Kidney (tissue), 14 donors: Measurements from ENCODE around the gene EPOP. TPM values are rescaled to one million over a fixed set of nuclear protein-coding genes. Genes with fewer than 3 reads are reported as not detected.
A peak's percentile ranks its signal among the peaks of the same experiment; 100 is the strongest.

Experiments used
- DNase-seq, 5 donors: peaks; one replicate each; pipeline ENCODE4 v3.0.0-alpha.2; 2013 to 2020
- FAIRE-seq: peaks from 2 replicates; lab custom pipeline; 2012; peaks lifted over from hg19 to GRCh38; lab: Jason Lieb, UNC
- H3K27ac ChIP-seq, 2 donors: one replicate each; pipeline ENCODE4 v1.7.0; 2013; ENCODE audit warnings: low read depth in 2 of 2, low read length in 2 of 2, inconsistent platforms in 1 of 2
- H3K27me3 ChIP-seq: one replicate; pipeline ENCODE4 v1.7.1; 2013; ENCODE audit warnings: low read length, inconsistent platforms; ENCODE audit not compliant: control insufficient read depth, insufficient read depth
- H3K36me3 ChIP-seq, 3 donors: one replicate each; pipeline versions ENCODE4 v1.7.0 to v1.7.1; 2013; ENCODE audit warnings: low read length in 3 of 3, control low read depth in 1 of 3, inconsistent platforms in 1 of 3; ENCODE audit not compliant: insufficient read depth in 3 of 3, control insufficient read depth in 2 of 3
- H3K4me1 ChIP-seq, 3 donors: one replicate each; pipeline versions ENCODE4 v1.7.0 to v1.7.1; 2013; ENCODE audit warnings: low read length in 3 of 3, inconsistent platforms in 1 of 3, low read depth in 1 of 3; ENCODE audit not compliant: control insufficient read depth in 2 of 3, insufficient read depth in 2 of 3
- H3K4me3 ChIP-seq, 3 donors: one replicate each; pipeline versions ENCODE4 v1.7.0 to v1.8.1; 2013; ENCODE audit warnings: low read length in 3 of 3, control low read depth in 1 of 3, inconsistent platforms in 1 of 3
- H3K9ac ChIP-seq, 3 donors: one replicate each; pipeline versions ENCODE4 v1.7.0 to v1.7.1; 2013; ENCODE audit warnings: low read length in 3 of 3, control low read depth in 1 of 3, inconsistent platforms in 1 of 3
- H3K9me3 ChIP-seq, 3 donors: one replicate each; pipeline versions ENCODE4 v1.7.0 to v1.7.1; 2013; ENCODE audit warnings: low read length in 3 of 3, control low read depth in 1 of 3, inconsistent platforms in 1 of 3; ENCODE audit not compliant: control insufficient read depth in 2 of 3, insufficient read depth in 1 of 3
- CTCF ChIP-seq: IDR thresholded peaks from 3 replicates; pipeline ENCODE4 v1.5.1; 2012; ENCODE audit warnings: mild to moderate bottlenecking, moderate library complexity, borderline replicate concordance; ENCODE audit not compliant: insufficient read depth; ENCODE audit errors: extremely low read depth
- intact Hi-C: fragments of 100-400 bp; cut with DNase I; formaldehyde crosslinking; loops from one replicate; pipeline ENCODE4 v1.11.1; 2022
- polyA plus RNA-seq: library from polyadenylated mRNA; stranded (reverse); fragments of 350-450 nt; fragmentation: Illumina TruSeq; extraction: RNeasy Lipid Tissue Mini Kit (QIAGEN cat#74804); gene quantifications from one replicate; pipeline ENCODE4 v1.2.3, GENCODE V29; 2014; ENCODE audit warnings: low read depth, low replicate concordance; ENCODE audit not compliant: insufficient read depth
- total RNA-seq: library from RNA; stranded (reverse); fragmentation: NEBNext Ultra II Directional; extraction: Animal tissue kit (Norgen Biotek cat#: 25700); gene quantifications from one replicate; pipeline ENCODE4 v1.2.1, GENCODE V29; 2021
- donor health status: control.
- donor health status: control.
- donor health status: control.
- donor health status: control.
- donor health status: control.
- donor health status: DM: yes; HTN: yes; CAD: no.
- donor health status: Normal renal cell carcinoma (clear cell type).

EPOP gene
- total and polyA plus RNA-seq, 2 donors from 2014 or later: 0.49 to 1.3 TPM

- no peak overlapping the region for H3K27ac ChIP-seq
- H3K4me3 ChIP-seq: peak overlapping the region in 1 of 3 donors; percentile 25
- no peaks in the 10 kb centered on the region for H3K9me3 ChIP-seq
- peaks cover 28% of the 10 kb centered on the region for H3K27me3 ChIP-seq
- no peak for TF ChIP-seq CTCF
- H3K4me1 ChIP-seq: peaks cover 0 to 9% (median 3%) of the 10 kb centered on the region in 3 donors
- H3K9ac ChIP-seq: peak overlapping the region in 1 of 3 donors; percentile 34
- intact Hi-C loops: loop anchor here (5.0 kb wide), 1 partner anchor 58 kb away; the partner anchor contains the start of gene CISD3
- H3K36me3 ChIP-seq: no peaks in the 10 kb centered on the region
- no peak for FAIRE-seq
- peak in 2 of 5 donors; percentile 34 to 79 for DNase-seq
These were observed 576 bp downstream of the EPOP start for GRCh38 chr17:38674014-38674748.

GRCh38 chr17:38673707-38674013 is 1.1 kb downstream of the EPOP start:
- intact Hi-C loops: loop anchor here (5.0 kb wide), 1 partner anchor 59 kb away; the partner anchor contains the start of gene CISD3
- DNase-seq: peak in 2 of 5 donors; percentile 31 to 52
- H3K9ac ChIP-seq: no peak overlapping the region

GRCh38 chr17:38672788-38673706 is 1.7 kb downstream of the EPOP start:
- FAIRE-seq (no peak), DNase-seq (no peak)
- H3K36me3 ChIP-seq: no peaks in the 10 kb centered on the region
- H3K9me3 ChIP-seq: no peaks in the 10 kb centered on the region
- peaks cover 37% of the 10 kb centered on the region for H3K27me3 ChIP-seq
- TF ChIP-seq CTCF: no peak
- H3K4me3 ChIP-seq: no peak overlapping the region
- intact Hi-C loops: loop anchor here (5.0 kb wide), 1 partner anchor 59 kb away; the partner anchor contains the start of gene CISD3
- H3K27ac ChIP-seq: no peak overlapping the region
- H3K9ac ChIP-seq: no peak overlapping the region
- H3K4me1 ChIP-seq: peaks cover 0 to 9% (median 3%) of the 10 kb centered on the region in 3 donors

More at GRCh38 chr17:38673707-38674013, 1.1 kb downstream of the EPOP start:
- FAIRE-seq: no peak
- peaks cover 0 to 9% (median 3%) of the 10 kb centered on the region in 3 donors for H3K4me1 ChIP-seq
- H3K27me3 ChIP-seq: peaks cover 33% of the 10 kb centered on the region
- H3K9me3 ChIP-seq: no peaks in the 10 kb centered on the region
- H3K4me3 ChIP-seq: no peak overlapping the region
- no peak overlapping the region for H3K27ac ChIP-seq
- no peak for TF ChIP-seq CTCF
- H3K36me3 ChIP-seq: no peaks in the 10 kb centered on the region
